Suprapubic skin (tissue), 4 donors: ENCODE measurements around the gene DSC1. TPM values are rescaled to one million over a fixed set of nuclear protein-coding genes. Genes with fewer than 3 reads are reported as not detected.
A peak's percentile ranks its signal among the peaks of the same experiment; 100 is the strongest.

Source experiments
- DNase-seq, 2 donors: peaks; one replicate each; pipeline ENCODE4 v3.0.0-alpha.2; 2019; ENCODE audit warnings: low spot score in 2 of 2
- H3K27ac ChIP-seq: fragments of 200-600 bp; sonication (generic); one replicate; pipeline ENCODE4 v1.5.1; 2019
- H3K27me3 ChIP-seq: fragments of 200-600 bp; sonication (generic); one replicate; pipeline ENCODE4 v1.5.1; 2019
- H3K36me3 ChIP-seq: fragments of 200-600 bp; sonication (generic); one replicate; pipeline ENCODE4 v1.5.1; 2019
- H3K4me1 ChIP-seq: fragments of 200-600 bp; sonication (generic); one replicate; pipeline ENCODE4 v1.5.1; 2019
- H3K4me3 ChIP-seq: fragments of 200-600 bp; sonication (generic); one replicate; pipeline ENCODE4 v1.5.1; 2019; ENCODE audit warnings: mild to moderate bottlenecking
- H3K9me3 ChIP-seq: fragments of 200-600 bp; sonication (generic); one replicate; pipeline ENCODE4 v1.5.1; 2019
- EP300 ChIP-seq: sonication (generic); formaldehyde crosslinking; IDR thresholded peaks from one replicate; pipeline ENCODE4 v1.6.1; 2017; ENCODE audit warnings: antibody characterized with exemption
- POLR2A ChIP-seq, 2 donors: fragments of 450-650 bp; IDR thresholded peaks; one replicate each; pipeline ENCODE4 v1.6.1; 2017; ENCODE audit warnings: antibody characterized with exemption in 2 of 2, mild to moderate bottlenecking in 2 of 2, moderate library complexity in 2 of 2
- POLR2AphosphoS5 ChIP-seq, 3 donors: sonication (generic); formaldehyde crosslinking; IDR thresholded peaks; one replicate each; pipeline ENCODE4 v1.6.1; 2017; ENCODE audit warnings: antibody characterized with exemption in 3 of 3
- WGBS: methylation state at CpG from one replicate; pipeline ENCODE4 v1.1.5; 2018; 5-methylcytosine and 5-hydroxymethylcytosine counted together
- total RNA-seq, 4 donors: library from RNA; depleted of rRNA; stranded (reverse); fragments of >200 nt; gene quantifications; one replicate each; pipeline ENCODE4 v1.1.0, GENCODE V29; 2016
- TF ChIP-seq, protein P1 (sequence below), 2 donors: fragments of 200-600 bp in 1 of 2; fragments of 450-650 bp in 1 of 2; sonication (generic) in 1 of 2; IDR thresholded peaks; one replicate each; pipeline ENCODE4 v1.5.1; 2016 to 2019; ENCODE audit warnings: antibody characterized with exemption in 2 of 2, mild to moderate bottlenecking in 1 of 2, moderate library complexity in 1 of 2

DSC1 gene
- total RNA-seq, 4 donors from 2014 or later = 120 to 640 (median 465) TPM

- DNase-seq = peak in 1 of 2 donors; percentile 62
- WGBS = 4% methylated on average over 23 of the region's 23 CpGs
- peaks cover 11% of the 10 kb centered on the region for H3K27me3 ChIP-seq
These were observed 62.0 kb downstream of the DSC1 start for GRCh38 chr18:31100436-31101182.

GRCh38 chr18:31099450-31100230 lies 63.0 kb downstream of the DSC1 start:
- 58% methylated on average over 10 of the region's 10 CpGs for WGBS
- Histone ChIP-seq H3K27ac (peak overlapping the region; percentile 95), H3K4me3 (peak overlapping the region; percentile 67)

More at GRCh38 chr18:31100436-31101182, 62.0 kb downstream of the DSC1 start:
- no peaks in the 10 kb centered on the region for H3K36me3 ChIP-seq
- TF ChIP-seq EP300 (no peak), POLR2AphosphoS5 (IDR thresholded peaks at IDR 0.05) (no peak), POLR2A (IDR thresholded peaks at IDR 0.05) (no peak)
- TF ChIP-seq, protein P1, sequence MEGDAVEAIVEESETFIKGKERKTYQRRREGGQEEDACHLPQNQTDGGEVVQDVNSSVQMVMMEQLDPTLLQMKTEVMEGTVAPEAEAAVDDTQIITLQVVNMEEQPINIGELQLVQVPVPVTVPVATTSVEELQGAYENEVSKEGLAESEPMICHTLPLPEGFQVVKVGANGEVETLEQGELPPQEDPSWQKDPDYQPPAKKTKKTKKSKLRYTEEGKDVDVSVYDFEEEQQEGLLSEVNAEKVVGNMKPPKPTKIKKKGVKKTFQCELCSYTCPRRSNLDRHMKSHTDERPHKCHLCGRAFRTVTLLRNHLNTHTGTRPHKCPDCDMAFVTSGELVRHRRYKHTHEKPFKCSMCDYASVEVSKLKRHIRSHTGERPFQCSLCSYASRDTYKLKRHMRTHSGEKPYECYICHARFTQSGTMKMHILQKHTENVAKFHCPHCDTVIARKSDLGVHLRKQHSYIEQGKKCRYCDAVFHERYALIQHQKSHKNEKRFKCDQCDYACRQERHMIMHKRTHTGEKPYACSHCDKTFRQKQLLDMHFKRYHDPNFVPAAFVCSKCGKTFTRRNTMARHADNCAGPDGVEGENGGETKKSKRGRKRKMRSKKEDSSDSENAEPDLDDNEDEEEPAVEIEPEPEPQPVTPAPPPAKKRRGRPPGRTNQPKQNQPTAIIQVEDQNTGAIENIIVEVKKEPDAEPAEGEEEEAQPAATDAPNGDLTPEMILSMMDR (IDR thresholded peaks at IDR 0.05) = no peak
- peak overlapping the region; percentile 67 for H3K4me3 ChIP-seq
- H3K4me1 ChIP-seq = peaks cover 19% of the 10 kb centered on the region
- H3K27ac ChIP-seq = peak overlapping the region; percentile 95
- H3K9me3 ChIP-seq = no peaks in the 10 kb centered on the region

DNA sequence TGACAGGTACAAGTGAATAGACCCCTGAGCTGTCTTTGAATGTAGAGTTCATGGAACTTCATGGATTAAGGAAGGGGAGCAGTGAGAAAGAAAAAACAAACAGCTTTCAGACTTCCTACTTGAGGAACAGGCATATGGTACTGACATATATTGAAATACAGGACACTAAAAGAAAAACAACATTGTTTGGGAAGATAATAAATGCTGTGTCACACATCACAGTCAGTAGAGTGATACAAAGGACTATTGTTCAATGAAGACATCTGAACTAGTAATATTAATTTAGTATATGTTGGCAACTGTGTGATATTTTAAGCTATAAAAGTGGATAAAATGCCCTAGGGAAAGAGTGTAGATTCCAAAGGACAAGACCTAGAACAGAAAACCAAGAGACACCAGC lies 63.8 kb downstream of the DSC1 start:
- Histone ChIP-seq H3K27me3 (peaks cover 11% of the 10 kb centered on the region), H3K36me3 (no peaks in the 10 kb centered on the region), H3K4me1 (peaks cover 19% of the 10 kb centered on the region), H3K4me3 (no peak overlapping the region), H3K9me3 (no peaks in the 10 kb centered on the region), H3K27ac (peak overlapping the region; percentile 95)
- DNase-seq = no peak
- TF ChIP-seq, protein P1 (IDR thresholded peaks at IDR 0.05) = no peak
- TF ChIP-seq POLR2A (IDR thresholded peaks at IDR 0.05) (no peak), EP300 (no peak), POLR2AphosphoS5 (IDR thresholded peaks at IDR 0.05) (no peak)

More at GRCh38 chr18:31099450-31100230, 63.0 kb downstream of the DSC1 start:
- Histone ChIP-seq H3K36me3 (no peaks in the 10 kb centered on the region), H3K27me3 (peaks cover 11% of the 10 kb centered on the region), H3K9me3 (no peaks in the 10 kb centered on the region), H3K4me1 (peaks cover 19% of the 10 kb centered on the region)
- DNase-seq = no peak
- no peak for TF ChIP-seq POLR2A (IDR thresholded peaks at IDR 0.05)
- TF ChIP-seq, protein P1 (IDR thresholded peaks at IDR 0.05) = no peak

GRCh38 chr18:31097666-31098065 lies 65.0 kb downstream of the DSC1 start:
- Histone ChIP-seq H3K27me3 (peaks cover 11% of the 10 kb centered on the region), H3K4me1 (peaks cover 10% of the 10 kb centered on the region), H3K36me3 (no peaks in the 10 kb centered on the region), H3K27ac (no peak overlapping the region), H3K4me3 (no peak overlapping the region), H3K9me3 (no peaks in the 10 kb centered on the region)
- no peak for TF ChIP-seq POLR2A (IDR thresholded peaks at IDR 0.05)
- no peak for TF ChIP-seq EP300
- WGBS = 50% methylated on average over 3 of the region's 3 CpGs
- DNase-seq = no peak

- no peaks in the 10 kb centered on the region for H3K27me3 ChIP-seq
- no peak overlapping the region for H3K4me3 ChIP-seq
- WGBS = 75% methylated on average over 2 of the region's 2 CpGs
- no peaks in the 10 kb centered on the region for H3K4me1 ChIP-seq
- TF ChIP-seq, protein P1 (IDR thresholded peaks at IDR 0.05) = no peak
- TF ChIP-seq POLR2A (IDR thresholded peaks at IDR 0.05) = no peak
- no peak for TF ChIP-seq POLR2AphosphoS5 (IDR thresholded peaks at IDR 0.05)
- TF ChIP-seq EP300 = no peak
- peaks cover 18% of the 10 kb centered on the region for H3K36me3 ChIP-seq
- no peak for DNase-seq
- no peak overlapping the region for H3K27ac ChIP-seq
- no peaks in the 10 kb centered on the region for H3K9me3 ChIP-seq
These were observed 68.8 kb downstream of the DSC1 start for GRCh38 chr18:31093880-31094279.
